ENCODE data around the gene LIPH. TPM values are rescaled to one million over a fixed set of nuclear protein-coding genes. Genes with fewer than 3 reads are reported as not detected.
A peak's percentile ranks its signal among the peaks of the same experiment; 100 is the strongest.
"Not testable (repeated sequence)": the region's sequence is repeated elsewhere in the genome, so short reads cannot be mapped to it uniquely, and the experiment has no call there.

Gene LIPH
- polyA plus RNA-seq, 1 donor from 2014 or later: 0.05 TPM

DNA sequence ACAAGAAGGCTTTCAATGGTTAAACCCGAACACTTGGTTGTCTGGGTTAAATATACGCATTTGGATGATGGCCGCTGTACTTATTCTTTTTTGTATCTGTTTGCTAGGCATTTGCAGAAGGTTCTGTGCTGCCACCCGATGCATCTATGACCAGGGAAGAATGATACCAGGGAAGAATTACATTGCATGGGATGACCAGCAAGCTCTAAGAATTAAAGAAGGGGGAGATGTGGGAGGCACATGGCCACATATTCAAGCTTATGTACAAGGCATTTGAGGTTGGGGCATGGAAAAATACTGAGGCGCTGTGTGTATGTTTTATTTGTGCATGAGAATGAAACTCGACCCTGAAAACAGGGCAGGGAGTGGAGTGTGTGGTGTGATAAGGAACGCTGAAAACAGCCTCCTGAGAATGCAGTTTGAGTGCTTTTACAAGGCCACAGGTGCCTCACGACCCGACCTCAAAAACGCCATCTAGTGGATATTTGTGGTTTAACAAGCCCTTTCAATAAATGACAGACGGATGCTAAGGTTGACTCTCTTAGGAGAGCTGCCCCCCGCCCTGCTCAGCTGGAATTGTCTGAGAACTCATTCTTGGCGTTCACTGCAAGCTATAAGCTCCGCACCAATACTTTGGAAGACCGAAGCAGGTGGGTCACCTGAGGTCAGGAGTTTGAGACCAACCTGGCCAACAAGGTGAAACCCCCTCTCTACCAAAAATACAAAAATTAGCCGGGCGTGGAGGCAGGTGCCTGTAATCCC lies 22.9 kb upstream of the LIPH start:
- H3K4me2 ChIP-seq (ENCODE audit: low read length): peak overlapping the region; percentile 46
- H3K9ac ChIP-seq (ENCODE audit: low read length): peak overlapping the region; percentile 46
- TF ChIP-seq SMC3 (conservative IDR thresholded peaks at IDR 0.05; ENCODE audit: poor library complexity) (peak; percentile 84), RAD21 (conservative IDR thresholded peaks at IDR 0.05) (peak; percentile 75)
- TF ChIP-seq, protein P1, sequence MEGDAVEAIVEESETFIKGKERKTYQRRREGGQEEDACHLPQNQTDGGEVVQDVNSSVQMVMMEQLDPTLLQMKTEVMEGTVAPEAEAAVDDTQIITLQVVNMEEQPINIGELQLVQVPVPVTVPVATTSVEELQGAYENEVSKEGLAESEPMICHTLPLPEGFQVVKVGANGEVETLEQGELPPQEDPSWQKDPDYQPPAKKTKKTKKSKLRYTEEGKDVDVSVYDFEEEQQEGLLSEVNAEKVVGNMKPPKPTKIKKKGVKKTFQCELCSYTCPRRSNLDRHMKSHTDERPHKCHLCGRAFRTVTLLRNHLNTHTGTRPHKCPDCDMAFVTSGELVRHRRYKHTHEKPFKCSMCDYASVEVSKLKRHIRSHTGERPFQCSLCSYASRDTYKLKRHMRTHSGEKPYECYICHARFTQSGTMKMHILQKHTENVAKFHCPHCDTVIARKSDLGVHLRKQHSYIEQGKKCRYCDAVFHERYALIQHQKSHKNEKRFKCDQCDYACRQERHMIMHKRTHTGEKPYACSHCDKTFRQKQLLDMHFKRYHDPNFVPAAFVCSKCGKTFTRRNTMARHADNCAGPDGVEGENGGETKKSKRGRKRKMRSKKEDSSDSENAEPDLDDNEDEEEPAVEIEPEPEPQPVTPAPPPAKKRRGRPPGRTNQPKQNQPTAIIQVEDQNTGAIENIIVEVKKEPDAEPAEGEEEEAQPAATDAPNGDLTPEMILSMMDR (IDR thresholded peaks at IDR 0.05; ENCODE audit: poor library complexity, severe bottlenecking): peak; percentile 86
- H3K9me3 ChIP-seq (ENCODE audit: low read length); H3K36me3 ChIP-seq (ENCODE audit: insufficient read depth, low read length); H2AFZ ChIP-seq (ENCODE audit: low read depth, low read length); H3F3A ChIP-seq (ENCODE audit: insufficient read depth, low read length, poor library complexity, severe bottlenecking); H3K27me3 ChIP-seq (ENCODE audit: insufficient read depth, low read depth, low read length); H3K79me2 ChIP-seq (replicated peaks; ENCODE audit: insufficient read depth, low read length); H3K9me2 ChIP-seq (ENCODE audit: insufficient read depth, low read length); H4K20me1 ChIP-seq (ENCODE audit: insufficient read depth): not testable (repeated sequence)
- H3K27ac ChIP-seq (ENCODE audit: low read length): peak overlapping the region; percentile 81
- peak overlapping the region; percentile 52 for H3K4me3 ChIP-seq (ENCODE audit: low read length)

DNA sequence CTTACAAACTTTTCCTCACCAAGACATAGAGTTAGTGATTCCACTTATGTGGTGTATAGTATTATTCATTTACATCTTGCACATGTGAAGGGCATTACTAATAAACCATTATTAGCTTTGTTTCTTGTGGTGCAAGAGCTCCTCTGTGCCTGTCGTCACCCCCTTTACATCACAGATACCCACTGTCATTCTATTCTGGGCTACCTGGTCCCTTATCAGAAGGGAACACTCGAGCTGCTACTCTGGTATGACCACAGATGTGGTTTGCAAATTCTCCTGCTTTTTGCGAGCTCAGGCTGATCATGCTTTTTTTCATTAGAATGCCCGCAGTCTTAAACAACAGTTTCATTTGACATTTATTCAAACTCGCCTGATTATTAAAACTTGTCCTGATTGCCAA lies 19.8 kb upstream of the LIPH start:
- no peaks in the 10 kb centered on the region for H3K27me3 ChIP-seq (ENCODE audit: insufficient read depth, low read depth, low read length)
- TF ChIP-seq EZH2 (IDR thresholded peaks at IDR 0.05; ENCODE audit: borderline replicate concordance, insufficient read depth, low read length, poor library complexity, severe bottlenecking) (no peak), TAF1 (IDR thresholded peaks at IDR 0.05; ENCODE audit: low read depth) (no peak), POLR2AphosphoS5 (IDR thresholded peaks at IDR 0.05) (no peak)
- TF ChIP-seq, protein P1 (IDR thresholded peaks at IDR 0.05; ENCODE audit: poor library complexity, severe bottlenecking): no peak
- no peak overlapping the region for H3K4me3 ChIP-seq (ENCODE audit: low read length)
- H3K9me2 ChIP-seq (ENCODE audit: insufficient read depth, low read length): no peaks in the 10 kb centered on the region
- no peaks in the 10 kb centered on the region for H3K36me3 ChIP-seq (ENCODE audit: insufficient read depth, low read length)
- no peaks in the 10 kb centered on the region for H4K20me1 ChIP-seq (ENCODE audit: insufficient read depth)
- H3F3A ChIP-seq (ENCODE audit: insufficient read depth, low read length, poor library complexity, severe bottlenecking): no peaks in the 10 kb centered on the region
- H3K9ac ChIP-seq (ENCODE audit: low read length): no peak overlapping the region
- no peaks in the 10 kb centered on the region for H3K79me2 ChIP-seq (replicated peaks; ENCODE audit: insufficient read depth, low read length)
- no peak overlapping the region for H3K4me2 ChIP-seq (ENCODE audit: low read length)
- no peak overlapping the region for H2AFZ ChIP-seq (ENCODE audit: low read depth, low read length)
- H3K9me3 ChIP-seq (ENCODE audit: low read length): no peaks in the 10 kb centered on the region
- H3K27ac ChIP-seq (ENCODE audit: low read length): no peak overlapping the region

DNA sequence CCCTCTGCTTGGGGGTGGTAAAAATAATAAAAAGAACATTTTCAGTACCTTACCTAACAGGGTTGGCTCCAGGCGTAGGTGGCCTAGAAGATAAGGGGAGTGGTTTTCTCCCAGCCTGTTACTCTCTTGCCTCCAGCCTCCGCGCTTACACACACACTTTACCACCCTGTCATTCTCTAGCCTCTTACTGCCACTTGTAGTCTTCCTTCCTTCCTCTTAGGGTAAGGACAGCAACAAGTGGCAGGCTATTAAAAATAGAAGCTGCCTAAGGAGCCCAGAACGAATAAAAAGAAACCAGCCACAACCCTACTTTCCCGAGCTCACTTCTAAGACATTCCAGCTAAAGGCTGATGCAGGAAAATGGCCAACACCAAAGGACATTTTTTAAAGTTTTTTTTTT lies 9.6 kb upstream of the LIPH start:
- H3K4me2 ChIP-seq (ENCODE audit: low read length): no peak overlapping the region
- no peaks in the 10 kb centered on the region for H3K36me3 ChIP-seq (ENCODE audit: insufficient read depth, low read length)
- no peaks in the 10 kb centered on the region for H3K79me2 ChIP-seq (replicated peaks; ENCODE audit: insufficient read depth, low read length)
- no peak overlapping the region for H2AFZ ChIP-seq (ENCODE audit: low read depth, low read length)
- H3K27me3 ChIP-seq (ENCODE audit: insufficient read depth, low read depth, low read length): no peaks in the 10 kb centered on the region
- TF ChIP-seq, protein P2, sequence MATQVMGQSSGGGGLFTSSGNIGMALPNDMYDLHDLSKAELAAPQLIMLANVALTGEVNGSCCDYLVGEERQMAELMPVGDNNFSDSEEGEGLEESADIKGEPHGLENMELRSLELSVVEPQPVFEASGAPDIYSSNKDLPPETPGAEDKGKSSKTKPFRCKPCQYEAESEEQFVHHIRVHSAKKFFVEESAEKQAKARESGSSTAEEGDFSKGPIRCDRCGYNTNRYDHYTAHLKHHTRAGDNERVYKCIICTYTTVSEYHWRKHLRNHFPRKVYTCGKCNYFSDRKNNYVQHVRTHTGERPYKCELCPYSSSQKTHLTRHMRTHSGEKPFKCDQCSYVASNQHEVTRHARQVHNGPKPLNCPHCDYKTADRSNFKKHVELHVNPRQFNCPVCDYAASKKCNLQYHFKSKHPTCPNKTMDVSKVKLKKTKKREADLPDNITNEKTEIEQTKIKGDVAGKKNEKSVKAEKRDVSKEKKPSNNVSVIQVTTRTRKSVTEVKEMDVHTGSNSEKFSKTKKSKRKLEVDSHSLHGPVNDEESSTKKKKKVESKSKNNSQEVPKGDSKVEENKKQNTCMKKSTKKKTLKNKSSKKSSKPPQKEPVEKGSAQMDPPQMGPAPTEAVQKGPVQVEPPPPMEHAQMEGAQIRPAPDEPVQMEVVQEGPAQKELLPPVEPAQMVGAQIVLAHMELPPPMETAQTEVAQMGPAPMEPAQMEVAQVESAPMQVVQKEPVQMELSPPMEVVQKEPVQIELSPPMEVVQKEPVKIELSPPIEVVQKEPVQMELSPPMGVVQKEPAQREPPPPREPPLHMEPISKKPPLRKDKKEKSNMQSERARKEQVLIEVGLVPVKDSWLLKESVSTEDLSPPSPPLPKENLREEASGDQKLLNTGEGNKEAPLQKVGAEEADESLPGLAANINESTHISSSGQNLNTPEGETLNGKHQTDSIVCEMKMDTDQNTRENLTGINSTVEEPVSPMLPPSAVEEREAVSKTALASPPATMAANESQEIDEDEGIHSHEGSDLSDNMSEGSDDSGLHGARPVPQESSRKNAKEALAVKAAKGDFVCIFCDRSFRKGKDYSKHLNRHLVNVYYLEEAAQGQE (IDR thresholded peaks at IDR 0.05; ENCODE audit: borderline replicate concordance): no peak
- TF ChIP-seq POLR2AphosphoS5 (IDR thresholded peaks at IDR 0.05): no peak
- no peak overlapping the region for H3K9ac ChIP-seq (ENCODE audit: low read length)
- no peaks in the 10 kb centered on the region for H3K9me2 ChIP-seq (ENCODE audit: insufficient read depth, low read length)
- H3K27ac ChIP-seq (ENCODE audit: low read length): no peak overlapping the region
- H3F3A ChIP-seq (ENCODE audit: insufficient read depth, low read length, poor library complexity, severe bottlenecking): no peaks in the 10 kb centered on the region
- H3K4me3 ChIP-seq (ENCODE audit: low read length): no peak overlapping the region
- H4K20me1 ChIP-seq (ENCODE audit: insufficient read depth): no peaks in the 10 kb centered on the region
- no peaks in the 10 kb centered on the region for H3K9me3 ChIP-seq (ENCODE audit: low read length)

Measured in neural cell (in vitro differentiated cells).